ENCODE measurements around the gene TMUB1.
A peak's percentile ranks its signal among the peaks of the same experiment; 100 is the strongest.

The TMUB1 gene

DNA sequence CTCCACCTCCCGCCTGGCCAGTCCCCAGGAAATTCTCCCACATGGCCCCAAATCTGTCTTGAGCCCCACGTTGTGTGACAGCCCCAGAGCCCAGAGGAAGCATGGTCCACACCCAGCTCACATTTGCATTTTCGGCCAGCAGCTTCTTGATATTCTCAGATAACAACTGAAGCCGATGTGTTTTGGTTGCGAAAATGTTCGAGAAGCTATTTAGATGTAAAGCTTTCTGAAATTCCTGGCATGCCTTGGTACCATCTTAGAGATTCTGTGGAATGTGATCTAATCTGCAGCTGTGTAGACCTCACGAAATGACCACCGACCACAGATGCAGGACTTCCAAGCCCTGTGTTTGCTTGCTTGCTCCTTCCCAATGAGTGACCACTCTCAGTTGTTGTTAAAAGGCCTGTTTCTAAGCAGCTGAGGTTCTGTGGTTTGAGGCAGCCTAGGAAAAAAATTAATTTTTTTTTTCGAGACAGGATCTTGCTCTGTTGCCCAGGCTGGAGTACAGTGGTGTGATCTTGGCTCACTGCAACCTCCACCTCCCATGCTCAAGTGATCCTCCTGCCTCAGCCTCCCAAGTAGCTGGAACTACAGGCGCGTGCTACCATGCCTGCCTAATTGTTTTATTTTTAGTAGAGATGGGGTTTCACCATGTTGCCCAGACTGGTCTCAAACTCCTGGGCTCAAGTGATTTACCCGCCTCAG lies 15.1 kb downstream of the TMUB1 start:
- peak; percentile 87 for DNase-seq (ENCODE audit: low read depth)

DNA sequence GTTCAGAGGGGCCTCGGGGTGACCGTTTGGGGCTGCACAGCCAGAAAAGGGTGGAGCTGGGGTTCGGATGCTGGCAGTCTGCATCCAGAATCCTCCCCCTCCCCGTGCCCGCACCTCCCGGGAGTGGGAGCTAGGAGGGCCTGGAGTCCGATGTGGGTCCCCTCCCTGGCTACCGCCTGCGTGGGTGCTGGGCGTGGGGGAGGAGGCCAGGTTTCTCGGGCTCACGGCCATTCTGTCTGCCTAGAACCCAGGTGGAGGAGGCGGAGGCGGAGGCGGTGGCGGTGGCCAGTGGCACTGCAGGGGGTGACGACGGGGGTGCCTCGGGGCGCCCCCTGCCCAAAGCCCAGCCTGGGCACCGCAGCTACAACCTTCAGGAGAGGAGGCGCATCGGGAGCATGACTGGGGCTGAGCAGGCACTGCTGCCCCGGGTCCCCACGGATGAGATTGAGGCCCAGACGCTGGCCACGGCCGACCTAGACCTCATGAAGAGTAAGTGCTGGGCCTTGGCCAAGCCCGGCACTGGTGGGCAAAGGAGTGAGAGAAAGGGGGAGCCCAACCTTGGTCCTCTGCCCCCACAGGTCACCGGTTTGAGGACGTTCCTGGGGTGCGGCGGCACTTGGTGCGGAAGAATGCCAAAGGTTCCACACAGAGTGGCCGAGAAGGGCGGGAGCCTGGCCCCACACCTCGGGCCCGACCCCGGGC lies 16.9 kb downstream of the TMUB1 start:
- DNase-seq (ENCODE audit: low read depth) = no peak

DNA sequence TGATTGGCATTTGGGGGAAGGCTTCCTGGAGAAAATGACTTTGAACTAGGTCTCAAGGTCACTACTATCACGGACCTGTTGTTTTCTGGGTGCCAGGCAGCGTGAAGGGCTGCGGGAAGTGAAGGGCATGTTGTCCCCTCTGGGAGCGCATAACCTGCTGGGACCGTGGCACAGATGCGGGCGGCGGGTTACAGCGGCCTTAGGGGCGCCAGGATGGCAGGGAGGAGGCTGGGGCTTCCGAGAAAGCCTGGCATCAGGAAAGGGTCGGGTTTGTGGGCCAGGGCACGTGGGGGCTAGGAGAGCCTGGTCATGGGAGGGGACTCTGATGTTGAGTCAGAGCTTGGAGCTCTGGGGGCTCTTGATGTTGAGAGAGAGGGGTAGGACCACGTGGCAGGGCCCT lies 17.8 kb downstream of the TMUB1 start:
- no peak for DNase-seq (ENCODE audit: low read depth)

DNA sequence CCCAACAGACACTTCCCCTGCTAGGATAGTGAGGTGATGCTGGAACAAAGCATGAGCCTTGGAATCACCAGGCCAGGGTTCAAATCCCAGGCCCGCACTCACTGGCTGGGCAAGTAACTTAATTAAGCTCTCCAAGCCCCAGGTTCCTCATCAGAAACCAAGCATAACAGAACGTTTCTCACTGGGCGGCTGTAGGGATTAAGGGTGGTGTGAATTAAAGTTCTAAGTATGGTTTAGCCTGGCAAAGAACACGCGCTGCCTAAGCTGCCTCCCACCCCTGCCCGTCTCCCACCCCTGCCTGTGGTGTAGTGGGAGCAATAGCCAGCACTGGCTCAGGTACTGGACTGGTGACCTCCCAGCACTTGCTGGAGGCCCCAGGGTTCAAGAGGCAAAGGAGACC lies 18.3 kb downstream of the TMUB1 start:
- no peak for DNase-seq (ENCODE audit: low read depth)

DNA sequence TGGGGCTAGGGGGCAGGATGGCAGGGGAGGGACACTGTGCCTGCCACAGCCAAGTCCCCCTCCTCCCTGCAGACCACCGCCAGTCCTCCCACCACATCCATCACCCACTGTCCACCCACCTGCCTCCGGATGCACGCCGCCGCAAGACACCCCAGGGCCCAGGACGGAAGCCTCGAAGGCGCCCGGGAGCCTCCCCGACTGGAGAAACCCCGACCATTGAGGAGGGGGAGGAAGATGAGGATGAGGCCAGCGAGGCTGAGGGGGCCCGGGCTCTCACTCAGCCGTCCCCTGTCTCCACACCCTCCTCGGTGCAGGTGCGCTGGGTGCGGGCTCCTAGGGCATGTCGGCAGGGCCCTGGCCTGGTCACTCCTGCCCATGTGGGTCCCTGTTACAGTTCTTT lies 18.8 kb downstream of the TMUB1 start:
- no peak for DNase-seq (ENCODE audit: low read depth)

DNA sequence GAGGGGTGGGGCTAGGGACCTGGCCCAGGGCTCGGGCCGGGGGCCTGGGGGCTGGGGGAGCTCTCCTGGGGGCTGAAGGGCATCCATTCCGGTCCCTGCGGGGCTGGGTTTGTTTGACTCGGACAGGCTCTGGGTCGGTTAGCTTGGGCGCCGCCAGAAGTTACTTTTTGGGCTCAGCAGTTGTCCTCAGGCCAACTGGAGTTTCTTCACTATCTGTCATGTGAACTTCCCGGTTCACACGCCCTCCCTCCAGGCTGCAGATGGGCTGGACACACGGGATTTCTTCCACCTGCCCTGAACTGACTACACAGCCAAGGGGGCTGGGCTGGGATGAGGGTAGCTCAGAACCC lies 20.1 kb downstream of the TMUB1 start:
- DNase-seq (ENCODE audit: low read depth) = peak; percentile 68

DNA sequence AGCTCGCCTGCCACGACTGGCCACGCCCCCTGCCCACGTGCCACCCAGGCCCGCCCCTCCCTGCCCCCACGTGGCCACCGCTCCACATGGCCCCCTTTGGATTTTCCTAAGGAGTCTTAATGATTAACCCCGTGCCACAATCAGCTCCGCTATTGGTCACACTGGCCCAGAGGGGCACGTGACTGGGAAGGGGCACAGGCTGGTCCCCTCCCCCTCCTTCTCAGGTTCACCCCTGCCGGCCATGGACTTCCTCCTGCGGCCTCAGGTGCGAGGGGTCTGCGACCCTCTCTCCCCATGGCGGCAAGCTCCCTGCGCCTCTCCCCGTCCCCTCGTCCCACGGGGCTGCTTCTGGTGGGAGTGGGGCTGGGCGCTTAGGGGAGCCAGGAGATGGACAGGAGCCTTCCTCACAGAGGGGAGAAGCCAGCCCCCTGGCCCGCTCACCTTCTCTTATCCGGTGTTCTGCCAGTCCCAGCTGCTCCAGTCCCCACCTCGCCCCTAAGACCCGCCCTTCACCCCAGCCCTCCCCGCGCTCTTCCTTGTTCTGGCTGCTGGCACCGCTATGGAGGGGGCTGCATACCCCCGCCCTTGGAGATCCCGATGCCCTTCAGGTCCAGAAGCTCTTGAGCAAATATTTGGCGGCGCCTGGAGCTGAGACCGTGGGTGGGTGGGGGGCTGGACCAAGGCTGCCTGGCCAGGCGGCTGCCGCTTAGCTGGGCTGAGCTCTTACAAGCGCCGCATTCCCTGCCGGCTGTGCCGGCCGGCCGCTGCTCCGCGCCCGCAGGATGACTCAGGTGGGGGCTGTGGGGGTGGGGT lies 20.7 kb downstream of the TMUB1 start:
- peak; percentile 73 for DNase-seq (ENCODE audit: low read depth)

DNA sequence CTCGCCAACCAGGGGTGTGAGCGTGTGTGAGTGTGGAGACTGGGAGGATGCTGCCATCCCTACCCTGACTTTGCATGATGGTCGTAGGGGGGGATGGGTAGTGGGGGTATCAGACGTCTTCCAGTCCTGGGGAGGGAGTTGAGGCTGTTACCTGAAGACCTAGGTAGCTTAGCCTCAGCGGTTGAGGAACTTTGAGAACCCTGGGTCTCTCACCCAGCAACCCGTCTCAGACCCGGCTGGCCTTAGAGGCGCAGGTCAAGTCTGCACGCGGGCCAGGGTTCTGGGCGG lies 21.2 kb downstream of the TMUB1 start:
- no peak for DNase-seq (ENCODE audit: low read depth)

DNA sequence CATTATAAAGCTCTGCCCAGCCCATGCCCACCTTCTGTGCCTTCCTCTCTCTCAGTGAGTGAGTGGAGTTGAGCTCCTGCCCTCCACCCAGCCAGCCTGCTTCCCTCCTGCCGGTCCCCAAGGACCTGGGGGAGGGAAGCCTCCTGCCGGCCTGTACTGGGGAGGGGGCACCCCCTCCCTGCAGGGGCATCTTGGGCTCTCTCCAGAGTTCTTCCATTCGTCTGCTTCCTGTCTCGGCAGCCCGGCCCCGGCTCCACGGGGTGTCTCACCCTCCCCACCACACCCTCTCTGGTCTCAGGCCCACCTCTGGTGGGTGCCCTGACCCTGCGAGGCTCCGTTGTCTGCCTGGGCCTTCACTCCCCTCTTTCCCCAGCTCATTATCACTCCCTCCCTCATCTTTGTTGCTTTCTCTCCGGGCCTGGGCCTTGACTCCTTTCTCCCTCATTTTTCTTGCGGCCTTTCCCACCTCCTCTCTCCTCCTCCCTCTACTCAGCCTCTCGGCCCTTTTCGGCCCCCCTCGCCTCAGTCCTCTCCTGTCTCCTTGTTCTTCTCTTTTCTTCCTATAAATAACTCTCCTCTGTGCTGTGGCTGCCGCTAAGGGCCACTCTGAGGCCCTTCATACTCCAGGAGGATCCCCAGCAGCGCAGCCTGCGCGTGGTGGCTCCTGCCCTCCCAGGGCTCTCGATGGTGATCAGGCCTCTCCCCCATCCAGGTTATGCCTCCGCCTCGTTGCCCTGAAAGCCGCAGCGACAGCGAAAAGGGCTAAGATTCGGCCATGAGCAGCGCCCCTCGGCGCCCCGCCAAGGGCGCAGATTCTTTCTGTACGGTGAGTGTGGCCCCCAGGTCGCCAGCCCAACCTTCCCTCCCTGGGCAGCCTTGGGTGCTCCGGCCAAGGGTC lies 21.8 kb downstream of the TMUB1 start:
- DNase-seq (ENCODE audit: low read depth) = no peak

DNA sequence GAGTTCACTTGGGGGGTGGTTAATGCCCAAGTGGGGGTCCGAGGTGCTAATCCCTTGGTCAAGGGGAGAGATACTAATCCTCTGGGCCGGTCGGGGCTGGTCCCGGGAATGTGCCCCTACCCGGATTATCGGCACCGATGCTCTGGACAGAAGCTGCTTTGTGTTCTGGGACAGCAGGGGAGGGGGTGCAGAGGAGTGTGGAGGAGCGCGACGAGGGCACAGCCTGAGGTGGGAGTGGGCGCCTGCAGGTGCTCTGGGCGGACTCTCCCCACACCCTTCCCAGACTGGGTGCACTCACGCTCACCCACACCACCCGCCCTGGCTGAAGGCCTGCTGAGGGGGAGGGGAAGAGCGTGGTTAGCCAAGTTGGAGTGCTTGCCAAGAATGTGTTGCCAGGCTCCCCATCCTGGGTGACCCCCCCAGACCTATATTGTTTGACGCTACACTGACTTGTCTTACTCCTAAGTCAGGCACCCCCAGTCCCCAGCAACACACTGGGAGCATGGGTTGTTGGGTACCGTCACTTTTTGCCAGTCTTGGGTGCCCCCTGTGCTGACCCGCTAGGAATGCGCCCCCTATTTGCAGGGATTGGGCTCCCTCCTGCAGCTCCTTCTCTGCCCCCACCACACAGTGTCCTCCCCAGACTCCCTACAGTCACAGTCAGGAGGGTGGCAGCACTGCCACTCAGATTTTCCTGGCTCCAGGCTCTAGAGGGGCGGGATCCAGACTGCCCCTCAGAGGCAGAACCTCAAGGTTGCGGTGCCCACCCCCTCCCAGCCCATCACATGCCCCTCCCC lies 22.7 kb downstream of the TMUB1 start:
- DNase-seq (ENCODE audit: low read depth) = peak; percentile 56

DNA sequence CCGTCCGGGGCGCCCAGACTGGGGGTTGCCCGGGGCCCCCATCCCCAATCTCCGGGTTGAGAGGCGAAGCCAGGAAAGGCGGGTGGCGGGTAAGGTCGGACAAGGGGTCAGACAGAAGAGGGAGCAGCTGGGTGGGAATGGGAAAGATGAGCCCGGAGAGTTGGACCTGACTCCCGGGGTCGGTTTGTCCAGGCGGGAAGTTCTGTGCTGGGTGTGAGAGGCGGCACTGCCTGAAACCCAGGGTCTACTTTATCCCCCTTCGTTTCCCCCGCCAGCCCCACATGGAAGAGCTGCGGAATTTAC lies 23.2 kb downstream of the TMUB1 start:
- no peak for DNase-seq (ENCODE audit: low read depth)

DNA sequence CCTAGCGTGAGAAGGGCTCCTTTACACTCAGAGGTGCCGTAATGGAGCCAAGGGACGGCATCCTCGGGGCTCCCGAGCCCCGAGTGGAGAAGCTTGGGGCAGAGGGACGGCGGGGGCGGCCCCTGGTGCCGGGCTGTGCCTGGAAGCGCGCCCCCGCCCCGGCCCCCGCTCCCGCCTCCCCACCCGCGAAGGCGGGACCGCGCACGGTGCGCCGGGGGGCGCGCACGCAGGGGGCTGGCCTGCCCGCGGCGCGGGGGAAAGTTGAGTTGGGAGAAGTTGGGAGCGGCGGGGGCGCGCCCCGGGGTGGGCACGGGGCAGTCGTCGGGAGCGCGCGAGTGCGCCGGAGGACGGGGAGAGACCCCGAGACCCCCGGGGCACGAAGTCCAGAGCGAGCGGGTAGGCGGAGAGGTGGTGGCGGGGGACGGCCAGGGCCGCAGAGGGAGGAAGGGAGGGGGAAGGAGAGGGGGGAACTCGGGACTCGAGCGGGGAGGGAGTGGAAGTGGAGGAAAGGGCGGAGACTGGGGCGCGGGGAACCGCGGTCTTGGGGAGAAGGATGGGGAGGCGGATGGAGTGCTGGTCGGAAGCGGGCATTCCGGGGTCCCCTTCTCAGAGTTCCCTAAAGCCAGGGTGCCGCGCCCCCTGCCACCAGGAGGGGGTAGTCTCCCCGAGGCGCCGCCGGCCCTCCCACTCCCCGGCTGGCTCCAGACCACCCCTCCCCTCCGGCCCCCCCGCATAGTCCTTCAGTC lies 23.8 kb downstream of the TMUB1 start, which contains the start of gene SLC4A2:
TSS of gene SLC4A2 (plus strand) at position 223 of the 746 bp plus-strand sequence. CDS start 2,399 bp downstream, outside the sequence.
- DNase-seq (ENCODE audit: low read depth) = peak; percentile 72

DNA sequence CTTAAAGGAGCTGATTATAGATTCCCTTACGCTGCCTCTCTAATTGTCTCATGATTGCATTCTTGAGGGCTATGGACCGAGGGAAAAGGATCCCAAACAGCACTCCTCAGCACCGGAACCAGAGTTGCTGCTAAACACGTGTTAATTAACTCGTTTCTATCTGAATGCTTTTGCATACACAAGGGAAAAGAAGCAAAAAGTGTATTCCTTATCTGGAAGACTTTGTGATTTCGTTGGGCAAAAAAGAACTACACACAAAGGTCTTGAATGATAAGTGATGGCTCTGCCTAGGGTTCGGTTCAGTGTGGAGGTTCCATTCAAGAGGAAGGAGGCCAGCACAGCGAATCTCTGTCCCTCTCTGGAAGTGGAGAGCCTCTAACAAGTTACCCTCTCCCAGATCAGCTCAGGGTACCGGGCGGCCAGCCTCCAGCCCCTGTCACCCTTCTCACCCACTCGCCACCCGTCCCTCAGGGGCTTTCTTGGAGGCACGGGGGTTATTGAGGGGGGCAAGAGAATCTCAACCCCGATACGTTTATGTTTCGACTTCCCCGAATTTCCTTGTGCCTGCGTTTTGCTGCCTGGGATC lies 24.4 kb downstream of the TMUB1 start:
- peak; percentile 35 for DNase-seq (ENCODE audit: low read depth)

DNA sequence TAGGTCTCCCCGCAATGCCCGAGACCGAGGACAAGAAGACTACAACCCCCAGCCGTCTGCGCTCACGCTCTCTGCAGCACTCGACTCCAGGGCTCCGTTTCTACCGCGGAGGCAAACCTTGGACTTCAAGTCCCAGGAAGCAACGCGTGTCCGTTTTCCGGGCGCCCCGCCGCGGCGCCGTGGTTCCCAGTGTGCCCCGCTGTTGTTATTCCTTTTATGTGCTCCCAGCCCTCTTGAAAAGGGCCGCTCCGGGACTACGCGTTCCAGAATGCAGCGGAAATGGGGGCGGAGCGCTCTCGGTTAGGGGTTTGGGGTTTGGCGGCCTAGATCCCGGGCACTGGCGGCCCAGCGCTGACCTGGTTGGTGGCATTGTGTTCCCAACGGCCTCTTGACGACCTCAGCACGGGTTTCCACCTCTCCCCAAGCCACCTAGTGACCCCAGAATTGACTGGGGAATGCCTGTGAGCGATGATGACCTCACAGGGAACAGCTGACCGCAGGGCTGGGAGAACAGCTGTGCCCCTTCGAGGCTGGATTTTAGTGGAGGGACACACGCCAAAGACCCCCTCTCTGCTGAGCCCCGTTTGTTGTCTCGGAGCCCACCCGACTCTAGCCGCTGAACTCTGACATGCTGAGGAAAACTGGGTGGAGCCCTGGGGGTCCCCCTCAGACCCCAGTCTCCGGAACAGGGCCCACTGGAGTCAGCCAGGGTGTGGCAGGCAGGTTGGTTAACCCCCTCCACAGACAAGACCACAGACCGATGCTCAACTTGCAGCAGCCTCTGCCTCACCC lies 25.1 kb downstream of the TMUB1 start:
- peak; percentile 100 for DNase-seq (ENCODE audit: low read depth)

DNA sequence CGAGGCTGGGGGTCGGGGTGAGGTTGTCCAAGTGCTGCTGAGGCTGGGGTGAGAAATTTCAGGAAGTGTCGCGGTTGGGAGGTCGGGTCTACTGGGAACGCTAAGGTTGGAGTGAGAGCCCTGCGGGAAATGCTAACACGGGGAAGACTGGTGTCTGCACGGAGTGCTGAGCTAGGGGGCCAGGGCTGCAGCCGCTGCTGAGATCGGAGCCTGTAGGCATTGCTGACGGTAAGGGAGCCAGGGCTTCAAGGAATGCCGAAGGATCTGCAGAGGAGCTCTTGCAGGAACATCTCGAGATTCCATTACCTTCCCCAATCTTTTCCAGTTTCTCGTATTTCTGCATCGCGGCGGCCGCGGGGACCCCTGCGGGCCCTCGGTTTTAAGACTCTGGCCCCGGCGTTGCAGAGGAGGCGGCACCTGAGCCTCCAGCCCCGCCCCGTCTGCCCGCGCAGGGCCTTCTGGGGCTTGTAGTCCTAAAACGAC lies 25.7 kb downstream of the TMUB1 start, which contains the start of gene CDK5:
TSS of gene CDK5 (minus strand) at position 392 of the 483 bp plus-strand sequence. CDS start at position 343, 49 bp downstream.
- DNase-seq (ENCODE audit: low read depth) = no peak

DNA sequence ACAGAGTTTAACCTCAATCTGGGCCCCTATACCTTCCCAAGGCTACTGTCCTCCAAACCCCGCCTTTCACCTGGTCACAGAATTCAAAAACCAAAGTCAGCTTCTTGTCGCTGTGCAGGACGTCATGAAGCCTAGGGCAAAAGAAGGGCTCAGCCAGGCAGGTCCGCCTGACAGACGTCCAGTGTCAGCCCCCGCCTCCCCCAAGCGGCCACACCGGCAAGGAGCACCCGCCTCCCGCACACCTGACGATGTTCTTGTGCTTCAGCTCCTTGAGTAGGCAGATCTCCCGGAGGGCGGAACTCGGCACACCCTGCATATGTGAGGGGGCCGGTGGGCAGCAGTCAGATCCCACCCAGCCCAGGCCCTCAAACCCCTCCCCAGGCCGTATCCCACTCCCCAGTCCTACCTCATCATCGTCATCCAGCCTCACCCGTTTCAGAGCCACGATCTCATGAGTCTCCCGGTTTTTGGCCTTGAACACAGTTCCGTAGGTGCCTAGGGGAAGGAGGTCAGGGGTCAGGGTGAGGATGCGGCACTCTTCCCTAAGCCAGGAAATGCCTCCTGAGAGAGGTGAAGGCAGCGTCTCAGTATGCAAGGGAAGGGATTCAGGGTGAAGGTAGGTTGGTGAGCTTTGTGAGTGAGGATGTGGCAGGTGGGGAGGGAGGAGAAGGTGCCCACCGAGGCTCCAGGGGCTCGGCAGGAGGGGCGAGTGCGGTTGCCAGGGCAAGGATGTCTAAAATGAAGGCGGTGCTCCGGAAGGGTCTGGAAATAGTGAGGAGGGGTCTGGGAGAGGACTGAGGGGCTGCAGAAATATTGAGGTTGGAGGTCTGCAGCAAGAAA lies 26.4 kb downstream of the TMUB1 start:
- no peak for DNase-seq (ENCODE audit: low read depth)

DNA sequence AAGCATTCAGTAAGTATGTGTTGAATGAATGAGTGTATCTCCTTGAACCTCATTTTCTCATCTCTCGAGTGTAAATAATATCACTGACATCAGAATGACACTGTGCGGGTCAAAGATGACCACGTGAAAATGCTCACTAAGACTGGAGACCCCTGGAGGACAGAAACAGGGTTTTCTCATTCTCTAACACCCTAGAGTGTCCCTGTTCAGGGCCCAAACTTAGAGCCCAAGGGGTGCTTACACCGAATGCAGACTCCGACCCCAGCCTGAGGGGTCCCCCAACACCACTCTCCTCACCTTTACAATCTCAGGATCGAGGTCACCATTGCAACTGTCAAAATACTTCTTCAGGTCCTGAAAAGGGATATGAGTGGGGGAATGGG lies 27.0 kb downstream of the TMUB1 start:
- no peak for DNase-seq (ENCODE audit: low read depth)

DNA sequence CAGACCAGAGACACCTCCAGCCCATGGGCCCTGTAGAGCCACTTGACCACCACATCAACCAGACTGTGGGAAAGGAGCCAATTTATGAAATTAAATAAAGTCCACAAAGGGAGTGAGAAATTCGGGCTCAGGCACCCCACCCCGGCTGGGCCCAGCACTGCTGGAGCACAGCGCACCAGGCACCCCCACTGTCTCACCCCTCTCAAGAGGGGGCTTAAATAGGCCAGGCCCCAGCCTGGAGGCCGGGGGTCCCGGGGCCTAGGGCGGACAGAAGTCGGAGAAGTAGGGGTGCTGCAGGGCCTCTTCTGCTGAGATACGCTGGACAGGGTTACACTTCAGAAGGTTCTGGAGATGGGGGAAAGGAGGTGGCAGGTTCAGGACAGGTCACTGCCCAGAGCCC lies 29.5 kb downstream of the TMUB1 start:
- DNase-seq (ENCODE audit: low read depth) = no peak
